Panc1 (cell line): Measurements from ENCODE around the gene SHROOM3. TPM values are rescaled to one million over a fixed set of nuclear protein-coding genes. Genes with fewer than 3 reads are reported as not detected.

Experiments used
- ATAC-seq: fragments of 200-7000 bp; cut with Tn5 transposase; 2 replicates; pipeline ENCODE4 v1.9.1; 2020; ENCODE audit warnings: mild to moderate bottlenecking, moderate library complexity
- BruUV-seq: library from RNA; stranded (reverse); fragments of 400-500 nt; replicated peaks from 2 replicates; lab custom pipeline; 2021; lab: Mats Ljungman, UMichigan
- CTCF ChIA-PET: fragments of 300-600 bp; sonication (Branson Sonifier 250); formaldehyde crosslinking; loops from one replicate; lab custom pipeline; 2022; ENCODE audit warnings: antibody characterized with exemption; lab: Charles Lee
- POLR2A ChIA-PET: fragments of 300-600 bp; sonication (Branson Sonifier 250); formaldehyde crosslinking; loops from one replicate; lab custom pipeline; 2022; ENCODE audit warnings: antibody characterized with exemption; lab: Charles Lee
- DNase-seq: peaks from one replicate; pipeline ENCODE4 v3.0.0-alpha.2; 2010; ENCODE audit warnings: low read depth, low spot score
- H3K27ac ChIP-seq: 2 replicates; pipeline ENCODE4 v1.5.1; 2011; ENCODE audit warnings: mild to moderate bottlenecking, low read length, inconsistent platforms
- H3K27me3 ChIP-seq: fragments of 200-500 bp; sonication (Bioruptor generic); 2 replicates; pipeline ENCODE4 v1.6.0; 2014; ENCODE audit warnings: low read length, inconsistent platforms; ENCODE audit not compliant: control insufficient read depth, insufficient read depth
- H3K36me3 ChIP-seq: fragments of 200-500 bp; sonication (Bioruptor generic); 2 replicates; pipeline ENCODE4 v1.5.1; 2014; ENCODE audit warnings: inconsistent platforms, mild to moderate bottlenecking, low read length, moderate library complexity; ENCODE audit not compliant: control insufficient read depth, insufficient read depth
- H3K4me1 ChIP-seq: 2 replicates; pipeline ENCODE4 v1.5.1; 2011; ENCODE audit warnings: inconsistent platforms, mild to moderate bottlenecking, low read length, moderate library complexity; ENCODE audit not compliant: control insufficient read depth, insufficient read depth
- H3K4me3 ChIP-seq, 2 experiments: 2 replicates each; pipeline ENCODE4 v1.5.1; 2011 to 2012; ENCODE audit warnings: low read depth in 2 of 2, low read length in 2 of 2, mild to moderate bottlenecking in 2 of 2, inconsistent platforms in 1 of 2, moderate library complexity in 1 of 2
- H3K9me3 ChIP-seq: fragments of 200-500 bp; sonication (Bioruptor generic); 2 replicates; pipeline ENCODE4 v1.5.1; 2014; ENCODE audit warnings: low read depth, mild to moderate bottlenecking, inconsistent platforms, low read length, moderate library complexity; ENCODE audit not compliant: control insufficient read depth, insufficient read depth
- POLR2AphosphoS5 ChIP-seq: IDR thresholded peaks from 2 replicates; pipeline ENCODE4 v1.6.1; 2012; ENCODE audit warnings: mild to moderate bottlenecking, low read depth, low read length, moderate library complexity
- SIN3A ChIP-seq: IDR thresholded peaks from 2 replicates; pipeline ENCODE4 v1.6.1; 2012; ENCODE audit warnings: low read depth, mild to moderate bottlenecking, low read length, moderate library complexity, borderline replicate concordance; ENCODE audit not compliant: insufficient read depth
- TCF7L2 ChIP-seq: IDR thresholded peaks from 2 replicates; pipeline ENCODE4 v1.6.1; 2011; ENCODE audit warnings: mild to moderate bottlenecking, low read depth, low read length, inconsistent platforms
- in situ Hi-C: cut with HindIII; loops from 2 replicates; pipeline ENCODE4 v1.10.0; 2016; ENCODE audit warnings: low sequenced_read_pairs, low pct_unique_long_range_greater_than_20kb
- intact Hi-C: fragments of 100-400 bp; cut with micrococcal nuclease; formaldehyde crosslinking; loops from one replicate; pipeline ENCODE4 v1.10.0; 2022; ENCODE audit not compliant: unreplicated experiment
- total RNA-seq: library from RNA; stranded (reverse); gene quantifications from one replicate; pipeline ENCODE4 v1.2.1, GENCODE V29; 2021; ENCODE audit not compliant: unreplicated experiment
- TF ChIP-seq, protein P1 (sequence below): fragments of 450-650 bp; IDR thresholded peaks from 2 replicates; pipeline ENCODE4 v1.5.1; 2017; ENCODE audit warnings: mild to moderate bottlenecking
- TF ChIP-seq, protein P2 (sequence below), 2 experiments: IDR thresholded peaks; 2 replicates each; pipeline ENCODE4 v1.6.1; 2011 to 2012; ENCODE audit warnings: low read depth in 2 of 2, control low read depth in 1 of 2, low read length in 1 of 2, mild to moderate bottlenecking in 1 of 2, moderate library complexity in 1 of 2; ENCODE audit not compliant: insufficient read depth in 1 of 2

The SHROOM3 gene
- total RNA-seq, 1 experiment from 2014 or later = 7.2 TPM

DNA sequence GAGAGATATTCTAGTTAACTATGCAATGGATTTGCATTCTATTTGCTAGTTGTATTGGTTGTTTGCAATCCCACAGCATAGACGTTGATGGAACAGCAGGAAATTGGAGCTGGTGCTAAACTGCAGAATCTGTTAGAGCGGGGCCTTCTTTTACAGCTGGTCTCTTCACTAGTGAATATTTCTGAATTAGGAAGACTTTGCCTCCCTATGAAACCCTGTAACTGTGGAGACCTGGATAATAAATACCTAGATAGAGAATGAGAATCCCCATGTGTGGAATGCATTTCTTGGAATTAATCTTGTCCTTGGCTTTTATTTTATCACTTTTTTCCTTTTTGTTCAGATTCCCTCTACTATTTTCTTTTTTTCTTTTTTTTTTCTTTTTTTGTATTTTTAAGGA, 109.7 kb downstream of the SHROOM3 start:
- no TSS peak for BruUV-seq
- TF ChIP-seq, protein P1, sequence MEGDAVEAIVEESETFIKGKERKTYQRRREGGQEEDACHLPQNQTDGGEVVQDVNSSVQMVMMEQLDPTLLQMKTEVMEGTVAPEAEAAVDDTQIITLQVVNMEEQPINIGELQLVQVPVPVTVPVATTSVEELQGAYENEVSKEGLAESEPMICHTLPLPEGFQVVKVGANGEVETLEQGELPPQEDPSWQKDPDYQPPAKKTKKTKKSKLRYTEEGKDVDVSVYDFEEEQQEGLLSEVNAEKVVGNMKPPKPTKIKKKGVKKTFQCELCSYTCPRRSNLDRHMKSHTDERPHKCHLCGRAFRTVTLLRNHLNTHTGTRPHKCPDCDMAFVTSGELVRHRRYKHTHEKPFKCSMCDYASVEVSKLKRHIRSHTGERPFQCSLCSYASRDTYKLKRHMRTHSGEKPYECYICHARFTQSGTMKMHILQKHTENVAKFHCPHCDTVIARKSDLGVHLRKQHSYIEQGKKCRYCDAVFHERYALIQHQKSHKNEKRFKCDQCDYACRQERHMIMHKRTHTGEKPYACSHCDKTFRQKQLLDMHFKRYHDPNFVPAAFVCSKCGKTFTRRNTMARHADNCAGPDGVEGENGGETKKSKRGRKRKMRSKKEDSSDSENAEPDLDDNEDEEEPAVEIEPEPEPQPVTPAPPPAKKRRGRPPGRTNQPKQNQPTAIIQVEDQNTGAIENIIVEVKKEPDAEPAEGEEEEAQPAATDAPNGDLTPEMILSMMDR = no peak
- TF ChIP-seq TCF7L2 = no peak
- no peak for TF ChIP-seq SIN3A
- TF ChIP-seq POLR2AphosphoS5 = no peak
- TF ChIP-seq, protein P2, sequence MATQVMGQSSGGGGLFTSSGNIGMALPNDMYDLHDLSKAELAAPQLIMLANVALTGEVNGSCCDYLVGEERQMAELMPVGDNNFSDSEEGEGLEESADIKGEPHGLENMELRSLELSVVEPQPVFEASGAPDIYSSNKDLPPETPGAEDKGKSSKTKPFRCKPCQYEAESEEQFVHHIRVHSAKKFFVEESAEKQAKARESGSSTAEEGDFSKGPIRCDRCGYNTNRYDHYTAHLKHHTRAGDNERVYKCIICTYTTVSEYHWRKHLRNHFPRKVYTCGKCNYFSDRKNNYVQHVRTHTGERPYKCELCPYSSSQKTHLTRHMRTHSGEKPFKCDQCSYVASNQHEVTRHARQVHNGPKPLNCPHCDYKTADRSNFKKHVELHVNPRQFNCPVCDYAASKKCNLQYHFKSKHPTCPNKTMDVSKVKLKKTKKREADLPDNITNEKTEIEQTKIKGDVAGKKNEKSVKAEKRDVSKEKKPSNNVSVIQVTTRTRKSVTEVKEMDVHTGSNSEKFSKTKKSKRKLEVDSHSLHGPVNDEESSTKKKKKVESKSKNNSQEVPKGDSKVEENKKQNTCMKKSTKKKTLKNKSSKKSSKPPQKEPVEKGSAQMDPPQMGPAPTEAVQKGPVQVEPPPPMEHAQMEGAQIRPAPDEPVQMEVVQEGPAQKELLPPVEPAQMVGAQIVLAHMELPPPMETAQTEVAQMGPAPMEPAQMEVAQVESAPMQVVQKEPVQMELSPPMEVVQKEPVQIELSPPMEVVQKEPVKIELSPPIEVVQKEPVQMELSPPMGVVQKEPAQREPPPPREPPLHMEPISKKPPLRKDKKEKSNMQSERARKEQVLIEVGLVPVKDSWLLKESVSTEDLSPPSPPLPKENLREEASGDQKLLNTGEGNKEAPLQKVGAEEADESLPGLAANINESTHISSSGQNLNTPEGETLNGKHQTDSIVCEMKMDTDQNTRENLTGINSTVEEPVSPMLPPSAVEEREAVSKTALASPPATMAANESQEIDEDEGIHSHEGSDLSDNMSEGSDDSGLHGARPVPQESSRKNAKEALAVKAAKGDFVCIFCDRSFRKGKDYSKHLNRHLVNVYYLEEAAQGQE (IDR thresholded peaks at IDR 0.05; ENCODE audit: insufficient read depth in 1 of 2, low read depth in 2 of 2, low read length in 1 of 2) = no peak
- no peaks in the 10 kb centered on the region for H3K36me3 ChIP-seq
- no peak overlapping the region for H3K4me3 ChIP-seq
- ChIA-PET CTCF (no interaction called here), POLR2A (no interaction called here)
- in situ Hi-C loops = no loop called here
- H3K9me3 ChIP-seq = no peaks in the 10 kb centered on the region
- no peaks in the 10 kb centered on the region for H3K27me3 ChIP-seq
- peaks cover 5% of the 10 kb centered on the region for H3K4me1 ChIP-seq
- no peak for ATAC-seq
- no peak overlapping the region for H3K27ac ChIP-seq
- no peak for DNase-seq
- intact Hi-C loops = no loop called here

DNA sequence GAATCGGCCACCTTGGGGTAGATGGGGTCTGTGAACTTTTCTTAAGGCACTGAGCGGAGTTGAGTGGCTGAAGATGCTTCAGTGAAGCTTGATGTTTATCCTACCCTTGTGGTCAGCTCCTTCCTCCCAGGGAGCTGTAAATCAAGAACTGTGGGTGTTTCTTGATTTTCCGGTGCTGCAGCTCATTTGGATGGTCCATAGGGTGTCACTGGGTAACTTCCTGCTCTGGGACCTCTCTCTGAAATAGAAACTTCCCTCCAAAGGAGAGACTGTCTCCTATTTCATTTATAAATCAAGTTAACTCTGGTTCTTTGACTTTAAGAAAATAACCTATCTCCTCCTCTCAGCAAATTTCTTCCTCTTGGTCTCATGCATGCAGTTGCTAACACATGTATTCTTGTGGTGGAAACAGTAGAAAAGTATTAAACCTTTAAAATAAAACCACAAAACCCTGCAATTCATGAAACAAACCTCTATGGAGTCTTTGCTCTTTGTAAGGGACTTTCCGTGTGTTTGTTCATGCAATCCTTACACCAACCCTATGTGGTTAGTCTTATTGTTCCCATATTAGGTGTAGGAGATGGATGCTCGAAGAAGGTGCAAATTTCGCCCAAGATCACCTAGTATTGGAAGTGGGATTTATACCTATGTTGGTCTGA, 110.3 kb downstream of the SHROOM3 start:
- Histone ChIP-seq H3K27me3 (no peaks in the 10 kb centered on the region), H3K27ac (no peak overlapping the region; the same call in 1 of the 2 replicates), H3K4me3 (no peak overlapping the region), H3K36me3 (no peaks in the 10 kb centered on the region), H3K4me1 (peaks cover 5% of the 10 kb centered on the region), H3K9me3 (no peaks in the 10 kb centered on the region)
- in situ Hi-C loops (no loop called here), intact Hi-C loops (no loop called here)
- no TSS peak for BruUV-seq
- CTCF ChIA-PET = no interaction called here
- DNase-seq = no peak
- no peak for ATAC-seq
- POLR2A ChIA-PET = no interaction called here
- TF ChIP-seq SIN3A (no peak), POLR2AphosphoS5 (no peak), TCF7L2 (no peak)
- TF ChIP-seq, protein P2 (IDR thresholded peaks at IDR 0.05; ENCODE audit: insufficient read depth in 1 of 2, low read depth in 2 of 2, low read length in 1 of 2) = no peak
- TF ChIP-seq, protein P1 = no peak
